ENCODE measurements around the gene RHOT1.

RHOT1 gene

DNA sequence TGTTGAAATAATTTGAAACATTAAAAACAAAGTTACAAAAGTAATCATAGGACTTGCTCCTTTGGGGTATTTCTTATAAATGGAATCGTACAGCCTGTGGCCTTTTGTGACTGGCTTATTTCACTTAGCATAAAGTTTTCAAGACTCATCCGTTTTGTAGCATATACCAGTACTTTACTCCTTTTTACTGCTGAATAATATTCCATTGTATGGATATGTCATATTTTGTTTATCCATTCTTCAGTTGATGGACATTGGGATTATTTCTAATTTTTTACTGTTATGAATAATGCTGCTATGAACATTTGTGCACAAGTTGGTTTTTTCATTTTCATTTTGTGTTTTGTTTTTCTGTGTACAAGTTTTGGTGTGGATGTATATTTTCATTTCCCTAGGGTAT is 93.3 kb downstream of the RHOT1 start:
- Histone ChIP-seq H3K4me2 (no peak overlapping the region), H3K79me2 (ENCODE audit: insufficient read depth, low read depth) (no peaks in the 10 kb centered on the region), H3K4me1 (ENCODE audit: low read depth, poor library complexity, severe bottlenecking) (no peaks in the 10 kb centered on the region), H3K27me3 (ENCODE audit: insufficient read depth, low read depth) (no peaks in the 10 kb centered on the region), H3K4me3 (IDR thresholded peaks at IDR 0.05; ENCODE audit: insufficient read depth, low read depth, low read length) (no peak overlapping the region), H4K20me1 (ENCODE audit: insufficient read depth) (no peaks in the 10 kb centered on the region), H3K27ac (no peak overlapping the region), H2AFZ (ENCODE audit: low read depth) (no peak overlapping the region), H3K36me3 (ENCODE audit: insufficient read depth) (no peaks in the 10 kb centered on the region), H3K9ac (no peak overlapping the region)
- TF ChIP-seq CTCF (conservative IDR thresholded peaks at IDR 0.05; ENCODE audit: low read depth, low read length), result no peak

DNA sequence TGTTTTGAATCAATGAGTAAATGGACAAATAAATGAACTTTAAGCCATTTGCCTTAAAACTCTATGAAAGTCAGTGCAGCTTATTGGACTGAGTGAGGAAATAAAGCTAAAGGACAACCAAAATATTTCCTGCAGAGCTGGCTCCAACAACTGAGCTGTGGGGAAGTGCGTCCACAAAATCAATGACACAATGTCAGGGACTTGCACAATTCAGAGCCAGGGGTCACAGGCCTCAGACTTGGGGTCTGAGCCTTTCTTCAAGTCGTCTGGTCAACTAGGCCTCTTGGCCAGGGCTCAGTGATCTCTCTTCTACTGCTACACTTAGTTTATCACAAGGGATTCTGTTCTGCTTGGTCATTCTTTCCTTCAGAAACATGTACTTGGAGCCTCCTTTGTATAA is 97.2 kb downstream of the RHOT1 start:
- H2AFZ ChIP-seq (ENCODE audit: low read depth), result no peak overlapping the region
- no peaks in the 10 kb centered on the region for H3K79me2 ChIP-seq (ENCODE audit: insufficient read depth, low read depth)
- H3K27ac ChIP-seq, result no peak overlapping the region
- no peak overlapping the region for H3K4me3 ChIP-seq (IDR thresholded peaks at IDR 0.05; ENCODE audit: insufficient read depth, low read depth, low read length)
- H3K4me2 ChIP-seq, result no peak overlapping the region
- no peaks in the 10 kb centered on the region for H3K4me1 ChIP-seq (ENCODE audit: low read depth, poor library complexity, severe bottlenecking)
- H4K20me1 ChIP-seq (ENCODE audit: insufficient read depth), result no peaks in the 10 kb centered on the region
- H3K9ac ChIP-seq, result no peak overlapping the region
- no peaks in the 10 kb centered on the region for H3K36me3 ChIP-seq (ENCODE audit: insufficient read depth)
- no peak for TF ChIP-seq CTCF (conservative IDR thresholded peaks at IDR 0.05; ENCODE audit: low read depth, low read length)
- no peaks in the 10 kb centered on the region for H3K27me3 ChIP-seq (ENCODE audit: insufficient read depth, low read depth)

- no peaks in the 10 kb centered on the region for H3K4me1 ChIP-seq (ENCODE audit: low read depth, poor library complexity, severe bottlenecking)
- no peaks in the 10 kb centered on the region for H3K79me2 ChIP-seq (ENCODE audit: insufficient read depth, low read depth)
- H2AFZ ChIP-seq (ENCODE audit: low read depth), result no peak overlapping the region
- no peak overlapping the region for H3K9ac ChIP-seq
- no peak overlapping the region for H3K27ac ChIP-seq
- H3K4me3 ChIP-seq (IDR thresholded peaks at IDR 0.05; ENCODE audit: insufficient read depth, low read depth, low read length), result no peak overlapping the region
- no peak for TF ChIP-seq CTCF (conservative IDR thresholded peaks at IDR 0.05; ENCODE audit: low read depth, low read length)
- no peaks in the 10 kb centered on the region for H3K36me3 ChIP-seq (ENCODE audit: insufficient read depth)
- H3K4me2 ChIP-seq, result no peak overlapping the region
- H3K27me3 ChIP-seq (ENCODE audit: insufficient read depth, low read depth), result no peaks in the 10 kb centered on the region
- no peaks in the 10 kb centered on the region for H4K20me1 ChIP-seq (ENCODE audit: insufficient read depth)
Observed at GRCh38 chr17:32240750-32241149, 98.4 kb downstream of the RHOT1 start.

- Histone ChIP-seq H3K79me2 (ENCODE audit: insufficient read depth, low read depth) (no peaks in the 10 kb centered on the region), H3K27me3 (ENCODE audit: insufficient read depth, low read depth) (no peaks in the 10 kb centered on the region), H3K4me3 (IDR thresholded peaks at IDR 0.05; ENCODE audit: insufficient read depth, low read depth, low read length) (no peak overlapping the region), H2AFZ (ENCODE audit: low read depth) (no peak overlapping the region), H3K4me1 (ENCODE audit: low read depth, poor library complexity, severe bottlenecking) (no peaks in the 10 kb centered on the region), H4K20me1 (ENCODE audit: insufficient read depth) (no peaks in the 10 kb centered on the region), H3K4me2 (no peak overlapping the region), H3K36me3 (ENCODE audit: insufficient read depth) (no peaks in the 10 kb centered on the region), H3K27ac (no peak overlapping the region), H3K9ac (no peak overlapping the region)
- TF ChIP-seq CTCF (conservative IDR thresholded peaks at IDR 0.05; ENCODE audit: low read depth, low read length), result no peak
Observed at GRCh38 chr17:32241640-32242039, 99.3 kb downstream of the RHOT1 start.

DNA sequence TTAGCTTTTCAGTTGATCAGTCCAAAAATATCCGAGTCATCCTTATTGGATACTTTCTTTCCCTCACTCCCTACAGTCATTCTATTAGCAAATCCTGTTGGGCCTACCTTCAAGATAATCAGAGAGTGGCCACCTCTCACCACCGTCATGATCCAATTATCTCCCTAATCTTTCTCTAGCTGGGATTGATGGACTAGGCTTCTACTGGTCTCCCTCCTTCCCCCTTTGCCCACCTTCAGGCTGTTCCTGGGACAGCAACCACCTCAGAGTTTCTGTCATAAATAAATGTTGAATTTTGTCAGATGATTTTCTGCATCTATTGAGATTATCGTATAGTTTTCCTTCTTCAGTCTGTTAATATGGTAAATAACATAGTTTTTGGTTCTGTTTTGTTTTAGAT is 107.2 kb downstream of the RHOT1 start:
- TF ChIP-seq CTCF (conservative IDR thresholded peaks at IDR 0.05; ENCODE audit: low read depth, low read length), result no peak
- no peak overlapping the region for H3K9ac ChIP-seq
- H3K36me3 ChIP-seq (ENCODE audit: insufficient read depth), result no peaks in the 10 kb centered on the region
- no peaks in the 10 kb centered on the region for H3K79me2 ChIP-seq (ENCODE audit: insufficient read depth, low read depth)
- H3K4me2 ChIP-seq, result no peak overlapping the region
- no peak overlapping the region for H3K27ac ChIP-seq
- no peaks in the 10 kb centered on the region for H3K4me1 ChIP-seq (ENCODE audit: low read depth, poor library complexity, severe bottlenecking)
- H2AFZ ChIP-seq (ENCODE audit: low read depth), result no peak overlapping the region
- no peaks in the 10 kb centered on the region for H3K27me3 ChIP-seq (ENCODE audit: insufficient read depth, low read depth)
- H4K20me1 ChIP-seq (ENCODE audit: insufficient read depth), result no peaks in the 10 kb centered on the region
- no peak overlapping the region for H3K4me3 ChIP-seq (IDR thresholded peaks at IDR 0.05; ENCODE audit: insufficient read depth, low read depth, low read length)
